HepG2 (cell line): Measurements from ENCODE around the gene RRP12. TPM values are rescaled to one million over a fixed set of nuclear protein-coding genes. Genes with fewer than 3 reads are reported as not detected.
A peak's percentile ranks its signal among the peaks of the same experiment; 100 is the strongest.

Experiments used
- ATAD3A ChIP-seq: sonication (generic); formaldehyde crosslinking; IDR thresholded peaks from 2 replicates; pipeline ENCODE4 v1.4.0; 2020; ENCODE audit warnings: missing genetic modification reagents
- ATF7 ChIP-seq, 2 experiments: fragments of 450-650 bp in 1 of 2; sonication (generic) in 1 of 2; formaldehyde crosslinking in 1 of 2; IDR thresholded peaks; 2 replicates each; pipeline versions ENCODE4 v1.4.0 to v1.6.1; 2016 to 2020; ENCODE audit warnings: antibody characterized with exemption in 1 of 2, mild to moderate bottlenecking in 1 of 2, missing genetic modification reagents in 1 of 2
- CREBL2 ChIP-seq: sonication (generic); formaldehyde crosslinking; IDR thresholded peaks from 2 replicates; pipeline ENCODE4 v1.8.1; 2023; ENCODE audit warnings: missing genetic modification reagents, mild to moderate bottlenecking, borderline replicate concordance
- EZH2 ChIP-seq: conservative IDR thresholded peaks from 2 replicates; pipeline ENCODE4 v1.6.1; 2012; ENCODE audit warnings: mild to moderate bottlenecking, low read depth, low read length, moderate library complexity
- HMG20B ChIP-seq: conservative IDR thresholded peaks from 2 replicates; pipeline ENCODE4 v1.6.1; 2016; ENCODE audit warnings: missing genetic modification reagents, missing compliant biosample characterization
- MAFK ChIP-seq, 2 experiments: IDR thresholded peaks in 1 of 2; conservative IDR thresholded peaks in 1 of 2; 2 replicates each; pipeline ENCODE4 v1.6.1; 2011; ENCODE audit warnings: improper control_type of control experiment in 2 of 2, low read length in 2 of 2
- MXD4 ChIP-seq: IDR thresholded peaks from 2 replicates; pipeline ENCODE4 v1.6.1; 2016; ENCODE audit warnings: mild to moderate bottlenecking, missing biosample characterization, missing genetic modification reagents
- NAIF1 ChIP-seq: sonication (generic); formaldehyde crosslinking; IDR thresholded peaks from 2 replicates; pipeline ENCODE4 v1.5.0; 2020; ENCODE audit warnings: mild to moderate bottlenecking, missing genetic modification reagents, borderline replicate concordance
- NFE2 ChIP-seq: sonication (generic); formaldehyde crosslinking; IDR thresholded peaks from 2 replicates; pipeline ENCODE4 v1.4.0; 2020; ENCODE audit warnings: missing genetic modification reagents
- NFYC ChIP-seq: IDR thresholded peaks from 2 replicates; pipeline ENCODE4 v1.6.1; 2016; ENCODE audit warnings: missing genetic modification reagents, missing compliant biosample characterization
- REPIN1 ChIP-seq: sonication (generic); formaldehyde crosslinking; IDR thresholded peaks from 2 replicates; pipeline ENCODE4 v1.8.0; 2022; ENCODE audit warnings: missing genetic modification reagents, low read depth, mild to moderate bottlenecking, borderline replicate concordance
- SRY ChIP-seq: sonication (generic); formaldehyde crosslinking; IDR thresholded peaks from 2 replicates; pipeline ENCODE4 v1.8.0; 2022; ENCODE audit warnings: mild to moderate bottlenecking, missing genetic modification reagents
- TCF12 ChIP-seq, 2 experiments: fragments of 450-650 bp in 1 of 2; sonication (generic) in 1 of 2; formaldehyde crosslinking in 1 of 2; IDR thresholded peaks; 2 replicates each; pipeline versions ENCODE4 v1.6.1 to v1.8.0; 2017 to 2022; ENCODE audit warnings: antibody characterized with exemption in 1 of 2, mild to moderate bottlenecking in 1 of 2, missing genetic modification reagents in 1 of 2, moderate library complexity in 1 of 2
- TCF7 ChIP-seq: sonication (generic); IDR thresholded peaks from 2 replicates; pipeline ENCODE4 v1.6.1; 2016; ENCODE audit warnings: antibody characterized with exemption, low read depth
- YEATS4 ChIP-seq: sonication (generic); formaldehyde crosslinking; IDR thresholded peaks from 2 replicates; pipeline ENCODE4 v1.4.0; 2020; ENCODE audit warnings: missing genetic modification reagents, borderline replicate concordance
- ZNF18 ChIP-seq: sonication (generic); formaldehyde crosslinking; IDR thresholded peaks from 2 replicates; pipeline ENCODE4 v1.8.0; 2022; ENCODE audit warnings: mild to moderate bottlenecking, missing genetic modification reagents; ENCODE audit not compliant: insufficient replicate concordance
- ZNF230 ChIP-seq: sonication (generic); formaldehyde crosslinking; IDR thresholded peaks from 2 replicates; pipeline ENCODE4 v1.4.0; 2020; ENCODE audit warnings: mild to moderate bottlenecking, missing genetic modification reagents
- ZNF253 ChIP-seq: sonication (generic); formaldehyde crosslinking; IDR thresholded peaks from 2 replicates; pipeline ENCODE4 v1.8.0; 2022; ENCODE audit warnings: mild to moderate bottlenecking, missing genetic modification reagents, borderline replicate concordance
- ZNF256 ChIP-seq: sonication (generic); formaldehyde crosslinking; conservative IDR thresholded peaks from 2 replicates; pipeline ENCODE4 v1.4.0; 2020; ENCODE audit warnings: missing genetic modification reagents
- ZNF296 ChIP-seq: sonication (generic); formaldehyde crosslinking; conservative IDR thresholded peaks from 2 replicates; pipeline ENCODE4 v1.5.0; 2020; ENCODE audit warnings: mild to moderate bottlenecking, missing genetic modification reagents
- ZNF484 ChIP-seq: sonication (generic); formaldehyde crosslinking; IDR thresholded peaks from 2 replicates; pipeline ENCODE4 v1.5.1; 2020; ENCODE audit warnings: mild to moderate bottlenecking, low read depth, missing genetic modification reagents, borderline replicate concordance
- ZNF510 ChIP-seq: sonication (generic); formaldehyde crosslinking; IDR thresholded peaks from 2 replicates; pipeline ENCODE4 v1.4.0; 2020; ENCODE audit warnings: low read depth, mild to moderate bottlenecking, missing genetic modification reagents
- ZNF569 ChIP-seq: sonication (generic); formaldehyde crosslinking; IDR thresholded peaks from 2 replicates; pipeline ENCODE4 v1.5.0; 2020; ENCODE audit warnings: mild to moderate bottlenecking, missing genetic modification reagents, moderate library complexity, borderline replicate concordance
- ZNF589 ChIP-seq: sonication (generic); formaldehyde crosslinking; conservative IDR thresholded peaks from 2 replicates; pipeline ENCODE4 v1.8.0; 2022; ENCODE audit warnings: mild to moderate bottlenecking, moderate library complexity, missing genetic modification reagents
- polyA plus RNA-seq, 8 experiments: library from polyadenylated mRNA; depleted of rRNA in 3 of 8; stranded (reverse) in 7 of 8; unstranded in 1 of 8; fragments of >200 nt; fragmentation: Illumina TruSeq in 4 of 8; extraction: Trizol in 4 of 8; gene quantifications; 2 replicates each; pipeline versions ENCODE4 v1.2.1 to v1.2.3, GENCODE V29; 2011 to 2016; ENCODE audit warnings: low read depth in 4 of 8, missing spikeins in 1 of 8, mixed read lengths in 1 of 8; ENCODE audit not compliant: insufficient read depth in 1 of 8
- total RNA-seq, 5 experiments: library from RNA; depleted of rRNA; stranded (reverse); fragments of >200 nt; fragmentation: Illumina TruSeq; extraction: Trizol; gene quantifications; 2 replicates each; pipeline ENCODE4 v1.2.3, GENCODE V29; 2016; ENCODE audit warnings: low read depth in 1 of 5
- TF ChIP-seq, protein P1 (sequence below): sonication (generic); formaldehyde crosslinking; IDR thresholded peaks from 2 replicates; pipeline ENCODE4 v1.5.0; 2020; ENCODE audit warnings: mild to moderate bottlenecking, missing genetic modification reagents

Gene RRP12
- total and polyA plus RNA-seq, 2 of the 13 experiments (the other 11 are each of a cell fraction or from before 2014, with no cell fraction given), result 13.2 to 39.4 TPM

- TF ChIP-seq HMG20B (CRISPR knock-in tag) (peak; percentile 57; the same call in 1 of the 2 replicates), CREBL2 (CRISPR knock-in tag) (no peak), ZNF256 (CRISPR knock-in tag) (no peak), NAIF1 (CRISPR knock-in tag) (no peak), ZNF484 (no peak), ZNF253 (CRISPR knock-in tag) (no peak), ZNF230 (CRISPR knock-in tag) (no peak), REPIN1 (CRISPR knock-in tag) (no peak), ATAD3A (CRISPR knock-in tag) (no peak), ZNF296 (CRISPR knock-in tag) (no peak), MAFK (conservative IDR thresholded peaks at IDR 0.05 in 1 of 2, IDR thresholded peaks at IDR 0.05 in 1 of 2; ENCODE audit: low read length in 2 of 2) (no peak), MXD4 (peak; percentile 75; the same call in 1 of the 2 replicates), ATF7 (IDR thresholded peaks at IDR 0.05) (no peak), ATF7 (CRISPR knock-in tag; IDR thresholded peaks at IDR 0.05) (no peak), ZNF18 (CRISPR knock-in tag) (no peak), YEATS4 (CRISPR knock-in tag) (0 out of 2 replicates have a peak, but pooled peaks have one; percentile 21), TCF7 (no peak), TCF12 (IDR thresholded peaks at IDR 0.05) (no peak), TCF12 (CRISPR knock-in tag; IDR thresholded peaks at IDR 0.05) (no peak), ZNF569 (CRISPR knock-in tag) (no peak), NFE2 (CRISPR knock-in tag) (no peak), SRY (CRISPR knock-in tag) (0 out of 2 replicates have a peak, but pooled peaks have one; percentile 43), ZNF589 (CRISPR knock-in tag) (no peak), ZNF510 (CRISPR knock-in tag) (no peak), NFYC (CRISPR knock-in tag) (0 out of 2 replicates have a peak, but pooled peaks have one; percentile 4), EZH2 (no peak)
- TF ChIP-seq, protein P1, sequence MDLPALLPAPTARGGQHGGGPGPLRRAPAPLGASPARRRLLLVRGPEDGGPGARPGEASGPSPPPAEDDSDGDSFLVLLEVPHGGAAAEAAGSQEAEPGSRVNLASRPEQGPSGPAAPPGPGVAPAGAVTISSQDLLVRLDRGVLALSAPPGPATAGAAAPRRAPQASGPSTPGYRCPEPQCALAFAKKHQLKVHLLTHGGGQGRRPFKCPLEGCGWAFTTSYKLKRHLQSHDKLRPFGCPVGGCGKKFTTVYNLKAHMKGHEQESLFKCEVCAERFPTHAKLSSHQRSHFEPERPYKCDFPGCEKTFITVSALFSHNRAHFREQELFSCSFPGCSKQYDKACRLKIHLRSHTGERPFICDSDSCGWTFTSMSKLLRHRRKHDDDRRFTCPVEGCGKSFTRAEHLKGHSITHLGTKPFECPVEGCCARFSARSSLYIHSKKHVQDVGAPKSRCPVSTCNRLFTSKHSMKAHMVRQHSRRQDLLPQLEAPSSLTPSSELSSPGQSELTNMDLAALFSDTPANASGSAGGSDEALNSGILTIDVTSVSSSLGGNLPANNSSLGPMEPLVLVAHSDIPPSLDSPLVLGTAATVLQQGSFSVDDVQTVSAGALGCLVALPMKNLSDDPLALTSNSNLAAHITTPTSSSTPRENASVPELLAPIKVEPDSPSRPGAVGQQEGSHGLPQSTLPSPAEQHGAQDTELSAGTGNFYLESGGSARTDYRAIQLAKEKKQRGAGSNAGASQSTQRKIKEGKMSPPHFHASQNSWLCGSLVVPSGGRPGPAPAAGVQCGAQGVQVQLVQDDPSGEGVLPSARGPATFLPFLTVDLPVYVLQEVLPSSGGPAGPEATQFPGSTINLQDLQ (CRISPR knock-in tag), result no peak
These were observed 6.2 kb upstream of the RRP12 start (continued) for GRCh38 chr10:97407211-97407951.
